Daoy (cell line): ENCODE results near the gene RGS5. TPM values are rescaled to one million over a fixed set of nuclear protein-coding genes. Genes with fewer than 3 reads are reported as not detected.

ENCODE experiments used
- DNase-seq: peaks from one replicate; pipeline ENCODE4 v3.0.0-alpha.2; 2015; ENCODE audit warnings: low read depth
- total RNA-seq: library from RNA; depleted of rRNA; stranded (reverse); fragments of >200 nt; shearing (Covaris generic); gene quantifications from 2 replicates; pipeline ENCODE4 v1.2.3, GENCODE V29; 2014

Gene RGS5
- total RNA-seq, 1 experiment from 2014 or later, result 7.1 TPM

- DNase-seq, result no peak
Observed at GRCh38 chr1:163145435-163145834, 57.3 kb downstream of the RGS5 start.

- DNase-seq, result no peak
Observed at GRCh38 chr1:163144418-163144817, 58.3 kb downstream of the RGS5 start.

- DNase-seq, result no peak
Observed at GRCh38 chr1:163142152-163142551, 60.6 kb downstream of the RGS5 start.

GRCh38 chr1:163141556-163141955, 61.2 kb downstream of the RGS5 start:
- DNase-seq, result no peak

- DNase-seq, result no peak
Observed at GRCh38 chr1:163137556-163138265, 65.0 kb downstream of the RGS5 start.

GRCh38 chr1:163131981-163132380, 70.7 kb downstream of the RGS5 start:
- DNase-seq, result no peak

GRCh38 chr1:163130225-163130856, 72.4 kb downstream of the RGS5 start:
- DNase-seq, result no peak

- no peak for DNase-seq
Observed at GRCh38 chr1:163128282-163128681, 74.4 kb downstream of the RGS5 start.

- no peak for DNase-seq
Observed at GRCh38 chr1:163124812-163125211, 77.9 kb downstream of the RGS5 start.

GRCh38 chr1:163120372-163120771, 82.3 kb downstream of the RGS5 start:
- DNase-seq, result no peak

GRCh38 chr1:163119707-163120106, 83.0 kb downstream of the RGS5 start:
- no peak for DNase-seq

GRCh38 chr1:163115887-163116286, 86.8 kb downstream of the RGS5 start:
- no peak for DNase-seq

- no peak for DNase-seq
Observed at GRCh38 chr1:163107655-163108054, 95.1 kb downstream of the RGS5 start.

GRCh38 chr1:163106364-163106987, 96.2 kb downstream of the RGS5 start:
- no peak for DNase-seq

- DNase-seq, result no peak
Observed at GRCh38 chr1:163104385-163105099, 98.2 kb downstream of the RGS5 start.

- no peak for DNase-seq
Observed at GRCh38 chr1:163102590-163102989, 100.1 kb downstream of the RGS5 start.

GRCh38 chr1:163095213-163095612, 107.5 kb downstream of the RGS5 start:
- no peak for DNase-seq

GRCh38 chr1:163094589-163094988, 108.1 kb downstream of the RGS5 start:
- DNase-seq, result no peak

- no peak for DNase-seq
Observed at GRCh38 chr1:163094182-163094581, 108.5 kb downstream of the RGS5 start.

GRCh38 chr1:163093579-163093978, 109.1 kb downstream of the RGS5 start:
- no peak for DNase-seq

GRCh38 chr1:163093169-163093568, 109.5 kb downstream of the RGS5 start:
- no peak for DNase-seq
